Natural killer cell (primary cell): ENCODE data around the gene CMTM8. TPM values are rescaled to one million over a fixed set of nuclear protein-coding genes. Genes with fewer than 3 reads are reported as not detected.

Experiments used
- ATAC-seq, 3 donors: fragments of 150-1000 bp in 2 of 3; fragments of 200-7000 bp in 1 of 3; cut with Tn5 transposase; 1 replicate in 1 of 3; 2 replicates in 2 of 3; pipeline ENCODE4 v1.10.0; 2021; ENCODE audit warnings: mild to moderate bottlenecking in 2 of 3, moderate library complexity in 2 of 3
- DNase-seq, 2 donors: peaks; one replicate each; pipeline versions ENCODE4 v3.0.0 to v3.0.0-alpha.2; 2013 to 2021; ENCODE audit warnings: mixed read lengths in 1 of 2
- H3K27ac ChIP-seq: one replicate; pipeline ENCODE4 v1.5.1; 2013; ENCODE audit warnings: mild to moderate bottlenecking, low read length
- H3K27me3 ChIP-seq: one replicate; pipeline ENCODE4 v1.6.1; 2013; ENCODE audit warnings: low read length; ENCODE audit not compliant: control insufficient read depth, insufficient read depth
- H3K36me3 ChIP-seq: one replicate; pipeline ENCODE4 v1.6.1; 2013; ENCODE audit warnings: low read length; ENCODE audit not compliant: control insufficient read depth, insufficient read depth
- H3K4me1 ChIP-seq: one replicate; pipeline ENCODE4 v1.6.1; 2013; ENCODE audit warnings: low read length; ENCODE audit not compliant: control insufficient read depth, insufficient read depth
- H3K4me3 ChIP-seq: one replicate; pipeline ENCODE4 v1.5.1; 2013; ENCODE audit warnings: low read length
- H3K9me3 ChIP-seq: one replicate; pipeline ENCODE4 v1.6.1; 2013; ENCODE audit warnings: low read length; ENCODE audit not compliant: control insufficient read depth, insufficient read depth
- H3K27ac Mint-ChIP-seq, 2 donors: one replicate each; pipeline ENCODE4 v1.8.0; 2022; ENCODE audit warnings: mild to moderate bottlenecking in 2 of 2, mixed read lengths in 2 of 2, moderate library complexity in 1 of 2
- H3K27me3 Mint-ChIP-seq, 2 donors: one replicate each; pipeline ENCODE4 v1.8.0; 2022; ENCODE audit warnings: low read depth in 2 of 2, mixed read lengths in 2 of 2
- H3K36me3 Mint-ChIP-seq: one replicate; pipeline ENCODE4 v1.8.0; 2022; ENCODE audit warnings: mixed read lengths
- H3K4me1 Mint-ChIP-seq, 2 donors: one replicate each; pipeline ENCODE4 v1.8.0; 2022; ENCODE audit warnings: mixed read lengths in 2 of 2
- H3K4me3 Mint-ChIP-seq: one replicate; pipeline ENCODE4 v1.8.0; 2022; ENCODE audit warnings: mild to moderate bottlenecking, moderate library complexity, mixed read lengths
- H3K9me3 Mint-ChIP-seq, 2 donors: one replicate each; pipeline ENCODE4 v1.8.0; 2022; ENCODE audit warnings: mixed read lengths in 2 of 2
- CTCF ChIP-seq: fragments of 200-600 bp; IDR thresholded peaks from one replicate; pipeline ENCODE4 v1.8.0; 2022; ENCODE audit warnings: antibody characterized with exemption
- WGBS: methylation state at CpG from one replicate; pipeline ENCODE4 v1.1.7; 2013; ENCODE audit warnings: missing lambda C conversion rate; ENCODE audit not compliant: insufficient coverage; 5-methylcytosine and 5-hydroxymethylcytosine counted together
- intact Hi-C: fragments of 100-400 bp; cut with micrococcal nuclease; formaldehyde crosslinking; loops from one replicate; pipeline ENCODE4 v1.14.2; 2022
- total RNA-seq, 4 donors: library from RNA; stranded (reverse); fragments of 120-200 nt in 1 of 4; gene quantifications; one replicate each; pipeline versions ENCODE4 v1.2.3 to v1.2.4, GENCODE V29; 2013 to 2022

CMTM8 gene
- total RNA-seq, 3 donors from 2014 or later (not counting 1 experiment from before 2014, with no cell fraction given) = 0.31 to 0.88 (median 0.83) TPM

GRCh38 chr3:32401556-32402081, 163.1 kb downstream of the CMTM8 start:
- peak overlapping the region; percentile 89 to 94 for H3K27ac Mint-ChIP-seq
- DNase-seq = peak; percentile 33 to 81
- H3K9me3 ChIP-seq = no peaks in the 10 kb centered on the region
- no peaks in the 10 kb centered on the region for H3K36me3 Mint-ChIP-seq
- H3K27ac ChIP-seq = peak overlapping the region; percentile 68
- ATAC-seq = peak; percentile 74 to 80 (median 77)
- TF ChIP-seq CTCF = no peak
- no peaks in the 10 kb centered on the region for H3K27me3 ChIP-seq
- H3K4me3 ChIP-seq = peak overlapping the region; percentile 45
- no peaks in the 10 kb centered on the region for H3K36me3 ChIP-seq
- WGBS = under 1% methylated on average over 41 of the region's 41 CpGs
- intact Hi-C loops = no loop called here
- no peaks in the 10 kb centered on the region for H3K9me3 Mint-ChIP-seq
- peak overlapping the region; percentile 93 for H3K4me3 Mint-ChIP-seq
- peaks cover 31% of the 10 kb centered on the region in 2 donors for H3K4me1 Mint-ChIP-seq
- H3K4me1 ChIP-seq = peaks cover 23% of the 10 kb centered on the region
- no peaks in the 10 kb centered on the region for H3K27me3 Mint-ChIP-seq

- TF ChIP-seq CTCF = no peak
- Histone ChIP-seq H3K27ac (no peak overlapping the region), H3K36me3 (no peaks in the 10 kb centered on the region), H3K4me3 (no peak overlapping the region), H3K9me3 (no peaks in the 10 kb centered on the region), H3K4me1 (peaks cover 23% of the 10 kb centered on the region), H3K27me3 (no peaks in the 10 kb centered on the region)
- 83% methylated on average over 1 of the region's 3 CpGs for WGBS
- H3K36me3 Mint-ChIP-seq = no peaks in the 10 kb centered on the region
- H3K4me1 Mint-ChIP-seq = peaks cover 23 to 33% of the 10 kb centered on the region in 2 donors
- H3K27ac Mint-ChIP-seq = peak overlapping the region in 1 of 2 donors; percentile 89
- no peaks in the 10 kb centered on the region for H3K27me3 Mint-ChIP-seq
- H3K4me3 Mint-ChIP-seq = no peak overlapping the region
- intact Hi-C loops = no loop called here
- DNase-seq (no peak), ATAC-seq (no peak)
- no peaks in the 10 kb centered on the region for H3K9me3 Mint-ChIP-seq
Measured at GRCh38 chr3:32403663-32404062, 165.2 kb downstream of the CMTM8 start.

GRCh38 chr3:32404714-32405113, 166.2 kb downstream of the CMTM8 start:
- H3K4me1 Mint-ChIP-seq = peaks cover 21 to 33% of the 10 kb centered on the region in 2 donors
- intact Hi-C loops = no loop called here
- H3K4me1 ChIP-seq = peaks cover 16% of the 10 kb centered on the region

More at GRCh38 chr3:32404714-32405113, 166.2 kb downstream of the CMTM8 start:
- no peak overlapping the region for H3K4me3 Mint-ChIP-seq
- H3K36me3 ChIP-seq = no peaks in the 10 kb centered on the region
- TF ChIP-seq CTCF = no peak
- ATAC-seq = no peak
- H3K27me3 ChIP-seq = no peaks in the 10 kb centered on the region
- no peak overlapping the region for H3K27ac ChIP-seq
- no peak overlapping the region for H3K27ac Mint-ChIP-seq
- no peaks in the 10 kb centered on the region for H3K36me3 Mint-ChIP-seq
- H3K9me3 ChIP-seq = no peaks in the 10 kb centered on the region
- WGBS = 76% methylated on average over 1 of the region's 1 CpG
- H3K27me3 Mint-ChIP-seq = no peaks in the 10 kb centered on the region
- H3K4me3 ChIP-seq = no peak overlapping the region
- no peak for DNase-seq
- no peaks in the 10 kb centered on the region for H3K9me3 Mint-ChIP-seq
